SHP77 treated with DMSO at 0.1 percent for 48 hours (cell line): ENCODE measurements around the gene AP1AR.
"Not testable (repeated sequence)": the region's sequence is repeated elsewhere in the genome, so short reads cannot be mapped to it uniquely, and the experiment has no call there.

Source experiments
- DNase-seq: peaks from one replicate; lab custom pipeline; 2025; lab: John Stamatoyannopoulos, UW

The AP1AR gene, protein sequence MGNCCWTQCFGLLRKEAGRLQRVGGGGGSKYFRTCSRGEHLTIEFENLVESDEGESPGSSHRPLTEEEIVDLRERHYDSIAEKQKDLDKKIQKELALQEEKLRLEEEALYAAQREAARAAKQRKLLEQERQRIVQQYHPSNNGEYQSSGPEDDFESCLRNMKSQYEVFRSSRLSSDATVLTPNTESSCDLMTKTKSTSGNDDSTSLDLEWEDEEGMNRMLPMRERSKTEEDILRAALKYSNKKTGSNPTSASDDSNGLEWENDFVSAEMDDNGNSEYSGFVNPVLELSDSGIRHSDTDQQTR

DNA sequence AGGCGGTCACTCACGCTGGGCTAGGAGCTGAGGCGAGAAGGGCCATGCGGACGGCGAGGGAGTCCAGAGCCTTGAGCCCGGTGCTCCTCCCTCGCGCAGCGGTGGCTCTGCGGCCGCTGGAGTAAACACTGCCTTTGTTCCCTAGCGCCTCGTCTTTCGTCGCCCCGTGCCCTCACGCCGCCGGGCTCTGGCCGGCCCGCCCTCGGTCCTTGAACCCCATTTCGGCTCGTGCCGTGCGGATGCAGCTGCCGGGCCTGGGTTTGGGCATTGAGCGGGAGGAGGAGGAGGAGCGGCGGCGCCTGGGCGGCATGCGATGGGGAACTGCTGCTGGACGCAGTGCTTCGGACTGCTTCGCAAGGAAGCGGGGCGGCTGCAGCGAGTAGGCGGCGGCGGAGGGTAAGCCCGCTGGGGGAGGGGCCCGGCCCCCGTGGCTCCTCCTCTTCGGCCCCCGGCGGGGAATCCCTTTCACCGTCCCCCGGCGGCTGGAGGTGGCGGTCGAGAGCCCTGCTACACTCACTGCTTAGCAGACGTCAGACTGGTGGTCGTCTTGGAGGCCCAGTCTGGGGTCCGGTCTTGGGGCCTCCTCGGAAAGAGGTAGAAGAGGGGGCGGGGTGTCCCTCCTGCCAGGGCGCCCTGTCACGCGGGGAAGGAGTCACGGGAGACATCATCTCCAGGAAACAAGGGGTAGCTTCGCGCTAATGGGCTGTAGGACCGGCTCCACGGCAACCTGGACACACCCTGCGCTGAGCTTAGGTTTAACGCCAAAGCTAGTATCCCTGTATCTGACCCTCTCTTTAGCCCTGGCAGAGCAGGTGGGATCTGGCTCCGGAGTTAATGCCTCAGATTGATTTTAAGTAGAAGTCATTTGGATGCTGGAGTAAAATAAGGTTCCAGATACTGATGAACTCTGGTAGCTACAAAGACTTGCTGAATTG is at the start of gene AP1AR:
Gene AP1AR, plus strand, starts transcription at position 9 of the 935 bp plus-strand sequence. Its CDS starts 305 bp downstream, at position 314.
- DNase-seq = peak; percentile 13

DNA sequence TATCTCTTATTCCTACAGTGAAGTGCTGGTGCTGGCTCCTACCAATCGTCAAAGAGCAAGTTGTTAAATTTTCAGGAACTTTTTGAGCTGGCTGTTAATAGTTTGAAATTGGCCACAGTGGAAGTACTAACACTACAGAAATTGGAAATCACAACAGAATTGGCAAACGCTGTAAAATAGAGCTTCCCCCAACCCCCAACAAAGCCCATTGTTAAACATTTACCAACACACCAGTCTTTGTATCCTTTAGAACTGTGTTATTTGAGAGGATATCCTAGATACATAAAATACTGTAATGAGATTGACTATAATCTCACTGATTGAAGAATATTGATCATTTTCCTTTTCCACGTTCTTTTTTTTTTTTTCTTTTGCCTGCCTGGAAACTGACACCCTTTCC is 49.0 kb upstream of the AP1AR start:
- DNase-seq = no peak

DNA sequence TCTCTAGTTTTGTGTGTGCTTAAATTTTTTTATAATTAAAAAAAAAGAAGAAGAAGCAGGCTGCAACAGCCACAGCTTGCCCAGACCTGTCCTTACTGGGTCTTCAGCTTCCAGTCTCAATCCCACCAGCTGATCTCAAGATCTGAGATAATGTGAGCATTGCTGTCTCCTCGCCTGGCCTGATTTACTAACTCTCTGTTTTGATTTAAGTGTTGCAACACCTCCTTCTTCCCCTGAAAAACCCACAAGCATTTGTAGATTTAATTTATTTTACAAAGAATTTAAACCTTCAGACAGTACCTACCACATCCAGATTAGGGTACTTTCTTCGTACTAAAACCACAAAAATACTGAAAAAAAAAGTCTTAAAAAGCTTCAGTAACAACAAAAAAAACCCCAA is 48.3 kb upstream of the AP1AR start:
- no peak for DNase-seq

DNA sequence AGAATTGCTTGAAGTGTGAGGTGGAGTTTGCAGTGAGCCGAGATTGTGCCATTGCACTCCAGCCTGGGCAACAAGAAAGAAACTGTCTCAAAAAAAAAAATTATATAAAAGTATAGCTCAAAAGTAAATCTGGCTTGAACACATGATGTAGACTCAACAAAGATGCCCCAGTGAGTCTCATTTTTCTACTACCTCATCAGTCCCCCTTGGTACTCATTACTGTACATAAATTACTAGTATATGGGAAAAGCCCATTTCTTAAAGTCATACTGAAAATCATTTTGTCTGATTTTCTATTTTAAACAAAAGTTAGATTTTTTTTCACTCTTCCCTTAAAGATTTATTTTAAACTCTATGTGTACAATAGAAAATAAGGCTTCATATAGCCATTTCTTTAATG is 47.1 kb upstream of the AP1AR start:
- DNase-seq = no peak

DNA sequence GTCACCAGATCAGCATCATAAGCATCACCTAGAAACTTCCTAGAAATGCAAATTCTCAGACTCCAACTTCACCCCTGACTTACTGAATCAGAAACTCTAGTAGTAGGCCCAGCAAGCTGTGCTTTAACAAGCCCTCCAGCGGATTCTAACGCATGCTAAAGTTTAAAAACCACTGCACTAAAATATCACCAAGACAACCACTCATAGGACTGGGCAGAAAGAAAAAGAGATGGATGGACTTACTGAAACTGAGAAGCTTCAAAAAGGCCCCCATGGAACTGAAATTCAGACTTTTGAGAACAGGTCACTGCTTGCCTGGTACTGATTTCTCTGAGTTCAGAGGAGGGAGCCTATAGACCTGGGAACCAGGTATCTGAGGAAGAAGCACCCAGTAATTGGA is 46.3 kb upstream of the AP1AR start:
- DNase-seq = no peak

DNA sequence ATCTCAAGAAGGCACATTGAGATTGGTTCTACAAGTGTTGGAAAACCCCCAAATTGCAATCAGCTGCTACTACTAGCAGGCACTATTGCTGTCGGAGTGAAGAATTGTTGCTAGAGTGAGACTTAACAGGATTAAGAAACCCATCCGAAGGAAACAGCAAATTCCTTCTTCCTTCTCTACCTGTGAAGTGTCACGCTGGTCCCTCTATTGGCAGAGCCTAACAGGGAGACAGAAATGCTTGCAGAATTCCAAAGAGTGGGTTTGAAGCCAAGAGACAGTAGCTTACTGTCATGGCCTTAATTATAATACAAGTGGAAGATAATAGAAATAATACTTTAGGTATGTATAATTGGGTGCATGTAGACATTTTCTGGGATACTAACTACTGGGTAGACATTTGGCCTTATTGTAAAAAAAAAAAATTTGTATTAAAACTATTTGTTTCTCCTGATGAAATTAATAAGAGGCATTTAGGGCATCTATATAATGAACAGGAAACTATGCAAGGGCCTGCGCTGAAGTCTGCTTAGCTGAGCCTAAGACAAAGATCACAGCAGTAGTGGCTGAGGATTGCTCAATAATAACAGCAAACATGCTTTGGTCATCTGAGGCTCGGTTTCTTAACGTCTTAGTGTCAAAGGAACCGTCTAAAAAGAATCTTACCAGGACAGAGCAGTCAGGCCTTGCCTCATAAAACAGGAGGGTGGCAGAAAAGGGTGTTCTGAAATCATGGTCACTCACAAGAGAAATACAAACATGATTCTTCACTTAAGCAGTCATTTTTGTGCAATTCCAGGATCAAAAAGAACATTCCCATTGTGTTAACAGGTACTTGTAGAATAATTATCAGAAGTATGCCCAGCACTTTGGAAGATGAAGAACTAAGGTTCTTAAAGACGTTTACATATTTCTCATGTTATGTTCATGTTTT is 45.6 kb upstream of the AP1AR start:
- no peak for DNase-seq

DNA sequence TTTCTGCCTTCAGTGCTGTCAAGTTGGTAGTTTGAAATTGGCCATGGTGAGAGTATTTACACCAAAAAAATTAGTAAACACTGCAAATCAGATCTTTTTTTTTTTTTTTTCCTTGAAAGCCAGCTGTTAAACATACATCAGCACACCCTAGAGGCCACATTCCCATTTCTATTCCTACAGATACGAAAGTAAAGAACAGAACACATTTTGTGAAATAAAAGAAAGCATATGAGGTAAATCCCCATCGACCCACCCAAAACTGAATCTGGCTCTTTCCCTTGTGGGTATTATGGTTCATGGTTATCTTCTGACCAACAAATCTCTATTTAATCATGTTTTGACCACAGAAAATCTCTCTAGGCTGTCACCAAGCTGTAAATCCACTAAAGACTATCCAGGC is 41.8 kb upstream of the AP1AR start:
- no peak for DNase-seq

DNA sequence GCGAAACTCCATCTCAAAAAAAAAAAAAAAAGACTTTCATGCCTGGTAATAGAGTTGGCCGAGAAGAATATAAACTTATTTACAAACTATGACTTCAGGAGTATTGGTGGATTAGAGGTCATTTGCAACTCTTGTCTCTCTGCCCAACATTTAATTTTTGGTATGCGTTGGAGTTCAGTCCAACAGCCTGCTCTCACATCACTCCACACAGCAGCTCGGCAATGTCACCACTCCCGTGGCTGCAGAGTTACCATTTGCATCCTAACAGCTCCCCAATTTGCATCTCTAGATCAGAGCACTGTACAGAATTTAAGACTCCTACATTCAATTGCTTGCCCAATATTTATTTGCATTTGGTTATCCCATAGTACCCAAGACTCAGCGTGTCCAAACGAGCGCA is 40.9 kb upstream of the AP1AR start:
- no peak for DNase-seq

DNA sequence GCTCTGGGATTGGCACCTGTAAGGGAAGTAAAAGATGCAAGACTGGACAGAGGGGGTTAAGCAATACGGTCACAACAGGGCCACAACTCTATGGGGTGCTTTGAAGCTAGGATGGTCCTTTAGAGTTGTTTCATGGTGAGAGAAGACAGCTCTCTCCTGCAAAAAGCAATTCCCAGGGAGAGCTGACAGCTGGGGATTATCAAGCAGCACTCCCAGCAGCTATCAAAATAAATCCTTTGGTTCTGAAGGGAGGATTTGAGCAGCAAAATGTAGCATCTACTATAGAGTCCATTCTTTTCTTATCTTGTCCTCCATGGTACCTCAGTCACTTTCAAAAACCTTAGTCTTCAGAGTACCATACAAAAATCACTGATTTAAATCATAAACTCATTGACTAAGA is 35.1 kb upstream of the AP1AR start:
- no peak for DNase-seq

DNA sequence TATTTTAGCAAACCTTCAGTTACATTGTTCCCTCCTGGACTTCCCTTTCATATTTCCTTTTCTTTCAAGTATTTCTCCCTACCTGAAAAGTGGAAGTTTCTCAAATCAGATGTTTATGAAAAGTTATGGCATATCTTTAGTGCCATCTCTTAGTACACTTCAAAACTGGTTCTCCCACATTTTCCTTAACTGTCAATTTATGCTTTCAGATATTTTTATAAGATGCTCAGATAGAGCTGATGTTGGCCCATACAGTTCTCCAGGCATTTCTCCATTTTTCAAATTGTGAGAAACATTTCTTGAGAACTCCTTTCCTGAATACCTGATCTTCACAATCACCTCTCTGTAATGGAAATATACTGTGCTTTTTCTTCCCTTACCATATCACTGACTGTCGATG is 32.5 kb upstream of the AP1AR start:
- DNase-seq = no peak

DNA sequence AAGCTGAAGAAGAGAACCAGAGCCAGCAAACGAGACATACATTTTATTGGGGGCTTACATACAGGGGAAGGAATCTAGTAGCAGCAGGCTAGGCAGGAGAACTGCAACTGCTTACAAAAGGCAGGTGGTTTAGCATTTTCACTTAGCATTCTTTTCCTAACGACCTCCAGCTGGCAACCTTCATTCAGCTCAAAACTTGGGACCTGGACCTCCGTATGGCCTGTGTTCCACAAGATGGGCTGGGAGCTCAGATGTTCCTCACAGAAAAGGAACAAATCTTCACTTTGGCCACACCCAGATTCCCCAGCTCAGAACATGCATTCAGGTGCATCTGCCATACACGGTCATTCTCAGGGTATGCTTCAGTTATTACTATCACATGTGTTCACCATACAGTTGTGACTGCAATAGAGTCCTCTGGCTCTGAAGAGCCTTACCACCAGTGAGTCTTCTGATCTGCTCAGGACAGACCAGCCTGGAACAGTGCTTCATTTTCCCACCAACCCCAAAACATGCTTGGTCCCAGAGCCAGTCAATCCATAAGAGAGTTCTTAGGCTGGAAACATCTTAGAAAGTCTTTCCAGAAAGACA is 29.6 kb upstream of the AP1AR start:
- no peak for DNase-seq

DNA sequence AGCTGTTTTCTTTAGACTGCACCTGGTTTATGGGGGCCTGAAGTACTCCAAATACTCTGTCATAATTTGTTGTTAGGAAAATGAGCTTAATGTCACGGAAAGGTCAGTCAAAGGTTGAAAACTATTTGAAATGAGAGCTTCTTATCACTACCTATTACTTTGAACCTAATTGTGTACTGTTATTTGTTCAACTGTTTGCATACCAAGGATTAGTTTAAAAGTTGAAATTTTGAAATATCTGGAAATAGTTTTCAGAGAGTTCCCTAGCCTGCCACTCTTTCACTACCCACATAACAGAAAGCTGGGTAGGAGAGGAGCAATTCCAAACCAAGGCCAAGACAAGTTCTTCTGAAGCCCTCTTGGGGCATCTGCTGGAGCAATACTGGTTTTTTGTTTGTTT is 28.0 kb upstream of the AP1AR start:
- DNase-seq = no peak

DNA sequence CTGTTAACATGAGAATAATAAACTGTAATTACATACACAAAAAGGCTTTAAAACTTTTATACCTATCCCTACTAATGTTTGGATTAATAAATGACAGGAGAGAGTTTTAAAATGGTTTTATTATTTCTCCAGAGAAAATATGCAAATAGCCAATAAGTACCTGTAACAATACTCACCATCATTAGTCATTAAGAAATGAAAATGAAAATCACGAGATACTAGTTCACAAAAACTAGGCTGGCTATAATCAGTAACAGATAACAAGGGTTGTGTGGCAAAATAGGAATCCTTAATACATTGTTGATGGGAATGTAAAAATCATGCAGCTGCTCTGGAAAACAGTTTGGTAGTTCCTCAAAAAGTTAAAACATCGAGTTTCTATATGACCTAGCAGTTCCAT is 25.2 kb upstream of the AP1AR start:
- DNase-seq = no peak

DNA sequence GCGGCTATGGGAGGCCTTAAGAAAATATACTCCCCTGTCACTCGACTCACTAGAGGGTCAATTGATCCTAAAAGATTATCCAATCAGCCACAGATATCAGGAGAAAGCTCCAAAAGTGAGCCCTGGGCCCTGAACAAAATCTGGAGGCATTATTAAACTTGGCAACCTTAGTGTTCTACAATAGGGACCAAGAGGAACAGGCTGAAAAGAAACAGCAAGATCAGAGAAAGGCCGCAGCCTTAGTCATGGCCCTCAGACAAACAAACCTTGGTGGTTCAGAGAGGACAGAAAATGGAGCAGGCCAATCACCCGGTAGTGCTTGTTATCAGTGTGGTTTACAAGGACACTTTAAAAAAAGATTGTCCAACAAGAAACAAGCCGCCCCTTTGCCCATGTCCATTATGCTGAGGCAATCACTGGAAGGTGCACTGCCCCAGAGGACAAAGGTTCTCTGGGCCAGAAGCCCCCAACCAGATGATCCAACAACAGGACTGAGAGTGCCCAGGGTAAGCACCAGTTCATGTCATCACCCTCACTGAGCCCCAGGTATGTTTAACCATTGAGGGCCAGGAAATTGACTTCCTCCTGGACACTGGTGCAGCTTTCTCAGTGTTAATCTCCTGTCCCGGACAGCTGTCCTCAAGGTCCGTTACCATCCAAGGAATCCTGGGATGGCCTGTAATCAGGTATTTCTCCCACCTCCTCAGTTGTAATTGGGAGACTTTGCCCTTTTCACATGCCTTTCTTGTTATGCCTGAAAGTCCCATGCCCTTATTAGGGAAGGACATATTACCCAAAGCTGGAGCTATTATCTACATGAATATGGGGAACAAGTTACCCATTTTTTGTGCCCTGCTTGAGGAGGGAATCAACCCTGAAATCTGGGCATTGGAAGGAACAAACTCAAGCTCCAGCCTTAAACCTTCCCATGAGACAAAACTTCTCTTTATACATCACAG is 23.2 kb upstream of the AP1AR start:
- DNase-seq = not testable (repeated sequence)

DNA sequence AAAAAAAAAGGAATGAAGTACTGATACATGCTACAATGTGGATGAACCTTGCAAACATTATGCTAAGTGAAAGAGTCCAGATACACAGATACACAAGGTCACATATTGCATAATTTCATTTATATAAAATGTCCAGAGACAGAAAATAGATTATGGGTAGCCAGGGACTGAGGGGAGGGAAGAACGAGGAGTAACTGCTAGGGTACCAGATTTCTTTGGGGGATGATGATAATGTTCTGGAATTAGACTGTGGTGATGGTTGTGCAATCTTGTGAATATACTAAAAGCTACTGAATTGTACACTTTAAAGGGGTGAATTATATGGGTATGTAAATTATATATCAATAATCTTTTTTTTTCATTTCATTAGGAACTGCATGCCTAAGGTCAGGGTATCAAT is 20.8 kb upstream of the AP1AR start:
- no peak for DNase-seq

DNA sequence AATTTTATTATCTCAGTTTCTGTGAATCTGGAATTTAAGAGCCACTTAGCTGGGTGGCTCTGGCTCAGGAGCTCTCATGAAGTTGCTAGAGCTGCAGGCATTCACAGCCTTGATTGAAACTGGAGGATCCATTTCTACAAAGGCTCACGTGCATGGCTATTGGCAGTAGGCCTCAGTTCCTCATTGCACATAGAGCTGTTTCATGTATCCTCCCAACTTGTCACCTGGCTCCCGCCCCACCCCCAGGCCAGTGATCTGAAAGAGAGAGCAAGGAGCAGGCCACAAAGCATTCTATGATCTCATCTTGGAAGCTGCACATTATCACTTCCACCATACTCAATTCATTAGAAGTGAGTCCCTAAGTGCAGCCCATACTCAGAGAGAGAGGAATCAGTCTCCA is 18.5 kb upstream of the AP1AR start:
- no peak for DNase-seq

DNA sequence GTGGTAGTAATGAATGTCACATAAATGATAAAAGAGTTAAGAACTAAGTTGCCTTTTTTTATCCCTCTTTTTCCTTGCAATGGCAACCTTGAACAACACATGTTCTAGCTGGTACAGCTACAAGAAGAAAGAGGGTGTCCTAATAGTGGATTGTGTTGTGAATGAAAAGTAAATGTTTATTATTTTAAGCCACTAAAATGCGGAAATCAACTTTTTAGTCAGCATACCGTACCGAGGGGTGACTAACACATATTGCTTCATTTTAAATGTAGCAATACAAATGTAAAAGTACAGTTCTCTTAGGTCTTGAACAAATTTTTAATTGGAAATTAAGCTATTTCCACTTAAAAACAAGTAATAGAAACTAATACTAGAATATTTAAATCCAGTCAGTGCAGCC is 17.7 kb upstream of the AP1AR start:
- DNase-seq = no peak

DNA sequence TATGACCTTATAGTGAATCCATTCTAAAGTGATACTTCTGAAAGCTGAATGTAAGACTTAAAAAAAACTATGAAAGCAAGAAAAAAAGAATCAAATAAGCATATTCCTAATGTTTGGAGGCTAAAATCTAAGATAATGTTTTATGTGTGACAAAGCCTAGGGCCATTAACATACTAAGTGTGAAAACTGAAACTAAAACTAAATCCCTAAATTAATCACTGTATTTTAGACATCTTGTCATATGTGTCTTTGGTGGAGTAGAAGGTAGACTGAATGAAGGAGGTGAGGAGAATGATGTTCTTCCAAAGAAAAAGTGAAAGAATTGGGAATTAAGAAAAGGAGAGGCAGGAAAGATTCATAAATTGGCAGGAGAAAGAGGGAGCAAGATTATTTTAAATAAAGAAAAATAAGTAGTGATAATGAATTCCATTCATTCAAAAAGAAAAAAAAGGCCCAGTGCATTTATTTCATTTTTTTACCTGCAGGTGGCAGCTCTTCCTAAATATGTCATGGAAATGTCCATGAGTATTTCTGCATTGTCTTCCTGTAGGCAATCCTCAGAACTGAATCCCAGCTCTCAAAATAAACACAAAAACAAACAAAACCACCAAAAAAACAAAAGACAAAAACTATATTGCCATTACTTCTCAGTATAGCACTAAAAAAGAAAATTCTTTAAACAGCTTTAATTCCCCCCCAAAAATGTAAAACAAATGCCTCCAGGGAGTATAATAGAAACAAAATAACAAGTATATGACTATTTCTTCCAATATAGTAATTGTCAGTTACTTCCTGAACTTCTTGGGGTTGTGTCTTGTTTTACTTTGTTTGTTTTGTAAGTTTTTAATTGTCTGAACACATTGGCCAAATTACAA is 17.0 kb upstream of the AP1AR start:
- no peak for DNase-seq

DNA sequence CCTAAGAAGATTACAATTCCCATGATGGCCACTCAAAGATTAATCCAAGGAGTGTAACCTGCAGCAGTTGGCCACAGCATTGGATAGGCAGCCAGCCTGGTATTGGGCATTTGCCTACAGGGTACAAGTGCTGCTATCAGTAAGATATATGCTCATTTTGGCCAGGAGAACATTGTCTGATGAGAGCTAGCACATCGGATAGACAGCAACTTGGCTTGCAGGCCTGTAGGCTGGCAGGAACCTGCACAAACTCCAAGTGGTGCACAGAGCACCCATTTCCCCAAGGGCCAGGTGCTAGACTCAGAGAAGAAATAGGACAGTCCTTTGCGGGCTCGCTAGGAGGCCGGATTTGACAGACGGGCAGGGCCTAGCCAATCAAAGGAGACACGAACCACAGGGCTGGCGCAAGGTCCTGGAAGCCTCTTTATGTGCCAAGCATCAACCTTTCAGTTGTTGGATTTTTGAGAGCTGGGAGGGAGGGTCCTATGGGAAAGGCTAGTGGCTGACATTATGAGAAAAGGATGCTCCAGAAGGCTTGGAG is 11.7 kb upstream of the AP1AR start:
- DNase-seq = no peak
